Gastroesophageal sphincter (tissue), 3 donors: ENCODE data around the gene ARHGAP28.

Experiments used
- EP300 ChIP-seq: sonication (generic); formaldehyde crosslinking; IDR thresholded peaks from one replicate; pipeline ENCODE4 v1.6.1; 2017; ENCODE audit warnings: antibody characterized with exemption, mild to moderate bottlenecking
- POLR2AphosphoS5 ChIP-seq: sonication (generic); formaldehyde crosslinking; IDR thresholded peaks from one replicate; pipeline ENCODE4 v1.6.1; 2017; ENCODE audit warnings: antibody characterized with exemption
- TF ChIP-seq, protein P1 (sequence below), 4 experiments: fragments of 200-600 bp in 2 of 4; fragments of 450-650 bp in 2 of 4; sonication (generic) in 1 of 4; IDR thresholded peaks; one replicate each; pipeline ENCODE4 v1.5.1; 2017 to 2019; ENCODE audit warnings: antibody characterized with exemption in 4 of 4, mild to moderate bottlenecking in 2 of 4, moderate library complexity in 2 of 4

- TF ChIP-seq POLR2AphosphoS5 (no peak), EP300 (no peak)
- TF ChIP-seq, protein P1, sequence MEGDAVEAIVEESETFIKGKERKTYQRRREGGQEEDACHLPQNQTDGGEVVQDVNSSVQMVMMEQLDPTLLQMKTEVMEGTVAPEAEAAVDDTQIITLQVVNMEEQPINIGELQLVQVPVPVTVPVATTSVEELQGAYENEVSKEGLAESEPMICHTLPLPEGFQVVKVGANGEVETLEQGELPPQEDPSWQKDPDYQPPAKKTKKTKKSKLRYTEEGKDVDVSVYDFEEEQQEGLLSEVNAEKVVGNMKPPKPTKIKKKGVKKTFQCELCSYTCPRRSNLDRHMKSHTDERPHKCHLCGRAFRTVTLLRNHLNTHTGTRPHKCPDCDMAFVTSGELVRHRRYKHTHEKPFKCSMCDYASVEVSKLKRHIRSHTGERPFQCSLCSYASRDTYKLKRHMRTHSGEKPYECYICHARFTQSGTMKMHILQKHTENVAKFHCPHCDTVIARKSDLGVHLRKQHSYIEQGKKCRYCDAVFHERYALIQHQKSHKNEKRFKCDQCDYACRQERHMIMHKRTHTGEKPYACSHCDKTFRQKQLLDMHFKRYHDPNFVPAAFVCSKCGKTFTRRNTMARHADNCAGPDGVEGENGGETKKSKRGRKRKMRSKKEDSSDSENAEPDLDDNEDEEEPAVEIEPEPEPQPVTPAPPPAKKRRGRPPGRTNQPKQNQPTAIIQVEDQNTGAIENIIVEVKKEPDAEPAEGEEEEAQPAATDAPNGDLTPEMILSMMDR (IDR thresholded peaks at IDR 0.05), result no peak
Measured at GRCh38 chr18:6865251-6865650, 135.7 kb downstream of the ARHGAP28 start.
